DMS114 treated with DMSO at 0.1 percent for 48 hours (cell line): ENCODE data around the gene CEP131.
"Not testable (repeated sequence)": the region's sequence is repeated elsewhere in the genome, so short reads cannot be mapped to it uniquely, and the experiment has no call there.

ENCODE experiments used
- DNase-seq: peaks from one replicate; lab custom pipeline; 2025; ENCODE audit not compliant: unreplicated experiment; lab: John Stamatoyannopoulos, UW

CEP131 gene

GRCh38 chr17:81228420-81228819 is 5.7 kb upstream of the CEP131 start:
- DNase-seq, result no peak

DNA sequence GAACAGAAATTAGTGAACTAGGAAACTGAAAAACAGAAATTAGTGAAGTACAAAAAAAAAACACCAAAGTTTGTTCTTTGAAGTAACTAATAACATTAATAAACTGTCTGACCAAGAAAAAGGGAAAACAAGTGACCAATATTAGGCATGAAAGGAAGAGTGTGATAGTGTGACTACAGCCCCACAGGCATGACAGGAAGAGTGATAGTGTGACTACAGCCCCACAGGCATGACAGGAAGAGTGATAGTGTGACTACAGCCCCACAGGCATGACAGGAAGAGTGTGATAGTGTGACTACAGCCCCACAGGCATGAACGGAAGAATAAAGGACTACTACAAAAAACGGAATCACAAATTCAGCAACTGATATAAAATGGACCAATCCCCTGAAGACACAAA is 4.9 kb upstream of the CEP131 start:
- not testable (repeated sequence) for DNase-seq

DNA sequence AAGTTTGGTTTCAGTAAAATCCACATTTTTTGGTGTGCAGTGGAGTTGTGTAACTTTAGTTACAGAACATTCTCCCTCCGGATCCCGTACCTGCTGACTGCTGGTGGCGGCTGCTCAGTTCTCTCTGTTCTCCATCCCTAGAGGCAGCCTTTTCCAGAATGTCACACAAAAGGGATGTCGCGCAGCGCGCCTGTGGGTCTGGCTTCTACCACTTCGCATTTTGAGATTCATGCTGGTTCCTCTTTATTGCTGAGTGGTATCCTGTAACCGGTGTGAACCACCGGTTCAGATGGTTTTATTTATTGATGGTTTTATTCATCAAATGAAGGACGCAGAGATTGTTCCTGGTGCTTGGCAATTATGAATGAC is 981 bp upstream of the CEP131 start:
- DNase-seq, result no peak

- DNase-seq, result no peak
Measured at GRCh38 chr17:81222620-81222905, 202 bp downstream of the CEP131 start.

- DNase-seq, result no peak
Measured at GRCh38 chr17:81221842-81222619, 734 bp downstream of the CEP131 start.

GRCh38 chr17:81221371-81221841 is 1.4 kb downstream of the CEP131 start:
- no peak for DNase-seq

- no peak for DNase-seq
Measured at GRCh38 chr17:81219476-81220180, 3.1 kb downstream of the CEP131 start.

GRCh38 chr17:81218991-81219390 is 3.8 kb downstream of the CEP131 start:
- DNase-seq, result no peak

DNA sequence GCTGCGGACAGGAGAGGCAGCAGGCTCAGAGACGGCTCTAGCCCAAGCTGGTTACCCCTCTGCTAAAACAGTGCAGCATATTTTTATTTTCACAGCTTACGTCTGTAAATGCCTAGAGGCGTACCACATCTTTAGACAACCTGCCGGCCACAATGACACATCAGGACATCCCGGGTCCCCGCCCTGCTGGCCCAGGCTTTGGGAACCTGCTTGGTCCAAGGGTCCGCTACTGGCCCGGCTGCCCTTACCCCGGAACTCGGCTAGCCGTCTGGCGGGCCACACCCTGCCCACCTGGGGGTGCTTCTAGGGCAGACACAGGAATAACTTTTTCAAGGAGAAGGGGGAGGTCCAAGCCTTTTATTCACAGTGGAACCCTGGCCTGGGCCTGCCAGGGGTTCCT is 4.3 kb downstream of the CEP131 start:
- no peak for DNase-seq

- DNase-seq, result no peak
Measured at GRCh38 chr17:81217491-81217890, 5.3 kb downstream of the CEP131 start.

GRCh38 chr17:81213978-81214377 is 8.8 kb downstream of the CEP131 start:
- DNase-seq, result no peak

GRCh38 chr17:81212365-81212764 is 10.4 kb downstream of the CEP131 start:
- DNase-seq, result no peak

DNA sequence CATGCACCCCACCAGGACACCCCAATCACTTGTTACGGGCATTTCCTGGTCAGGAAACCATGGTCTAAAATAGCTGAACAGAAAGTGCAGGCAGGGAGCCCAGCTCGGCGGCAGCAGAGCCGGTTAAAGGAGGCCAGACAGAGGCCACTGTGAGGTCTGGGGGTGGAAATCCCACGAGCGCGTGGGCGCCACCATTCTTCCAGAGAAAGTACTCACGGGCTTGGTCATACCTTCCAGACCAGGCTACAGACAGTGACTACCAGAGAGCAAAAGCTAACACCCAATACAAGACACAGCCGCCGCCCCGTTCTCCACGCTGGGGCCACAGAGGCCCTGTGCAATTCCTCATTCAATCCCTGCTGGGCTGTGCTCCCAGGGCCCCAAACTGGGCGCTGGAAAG is 11.9 kb downstream of the CEP131 start:
- DNase-seq, result no peak

DNA sequence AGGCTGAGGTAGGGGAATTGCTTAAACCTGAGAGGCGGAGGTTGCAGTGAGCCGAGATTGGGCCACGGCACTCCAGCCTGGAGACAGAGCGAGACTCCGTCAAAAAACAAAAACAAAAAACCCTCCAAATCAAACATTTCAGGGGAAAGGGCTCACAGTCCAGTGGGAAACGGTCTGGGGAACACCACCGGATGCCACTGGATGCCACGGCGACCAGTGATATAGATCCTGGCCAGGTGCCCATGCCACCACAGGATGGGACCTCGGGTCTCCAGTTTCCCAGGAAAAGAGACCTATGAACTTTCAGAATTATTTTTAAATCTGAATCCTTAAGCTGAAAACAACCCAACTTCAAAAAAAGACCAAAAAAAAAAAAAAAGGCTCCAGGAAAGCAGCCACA is 12.3 kb downstream of the CEP131 start:
- DNase-seq, result no peak

GRCh38 chr17:81209141-81209540 is 13.6 kb downstream of the CEP131 start:
- no peak for DNase-seq

GRCh38 chr17:81208651-81209050 is 14.1 kb downstream of the CEP131 start:
- DNase-seq, result no peak

DNA sequence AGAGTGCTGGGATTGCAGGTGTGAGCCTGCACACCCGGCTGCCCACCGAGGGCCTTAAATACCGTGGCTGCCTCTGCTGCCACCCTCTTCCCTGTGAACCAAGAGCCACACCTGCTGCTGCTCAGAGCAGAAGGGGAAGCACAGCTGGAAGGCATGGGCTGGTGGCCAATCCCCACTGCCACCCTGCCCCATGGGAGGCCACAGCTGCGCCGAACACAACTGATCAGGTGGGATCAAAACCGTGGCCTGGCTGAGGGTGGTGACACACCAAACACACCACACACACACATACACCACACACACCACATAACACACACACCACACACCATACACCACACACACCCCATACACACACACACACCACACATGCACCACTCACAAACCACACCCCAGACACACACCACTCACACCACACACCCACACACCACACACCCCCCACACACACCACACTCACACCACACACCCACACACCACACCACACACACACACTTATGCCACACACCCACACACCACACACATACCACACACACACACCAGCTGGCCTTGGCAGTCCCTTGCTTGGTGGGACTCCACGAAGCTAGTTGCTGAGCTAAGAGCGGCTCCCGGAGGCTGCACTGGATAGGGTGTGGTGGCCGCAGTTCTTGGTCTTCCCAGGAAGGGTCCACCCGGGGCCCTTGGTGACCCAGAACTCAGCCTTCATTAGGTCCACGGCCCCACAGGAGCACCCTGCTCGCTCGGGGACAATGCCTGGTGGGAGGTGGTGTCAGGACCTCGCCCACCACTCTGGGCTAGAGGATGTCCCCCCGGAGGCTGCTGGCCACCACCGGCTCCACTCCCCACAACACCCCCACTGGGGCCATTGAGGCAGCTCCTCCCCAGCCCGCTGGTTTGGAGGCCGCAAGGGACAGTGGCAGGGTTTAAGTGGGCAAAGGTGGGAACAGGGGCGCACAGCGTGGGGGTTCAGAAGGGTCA is 14.9 kb downstream of the CEP131 start:
- DNase-seq, result no peak

DNA sequence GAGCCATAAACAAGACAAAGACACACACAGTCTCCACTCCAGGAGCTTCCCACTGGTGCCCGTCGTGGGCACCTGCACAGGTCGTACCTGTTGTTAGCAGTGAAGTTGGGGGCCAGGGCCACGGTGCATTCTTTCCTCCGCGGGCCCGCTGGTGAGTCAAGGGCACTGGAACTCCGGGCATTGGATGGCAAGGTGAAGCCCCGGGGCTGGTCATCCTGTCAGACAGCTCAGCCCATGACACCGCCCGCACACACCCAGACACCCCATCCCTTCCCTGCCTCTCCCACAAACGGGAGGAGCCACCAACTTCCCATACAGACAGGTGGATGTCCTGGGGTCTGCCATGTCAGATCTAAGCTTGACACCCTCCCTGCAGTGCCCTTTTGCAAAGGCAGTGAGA is 16.1 kb downstream of the CEP131 start:
- no peak for DNase-seq

- no peak for DNase-seq
Measured at GRCh38 chr17:81206166-81206565, 16.6 kb downstream of the CEP131 start.

GRCh38 chr17:81204578-81204977 is 18.2 kb downstream of the CEP131 start:
- no peak for DNase-seq

GRCh38 chr17:81203136-81203535 is 19.6 kb downstream of the CEP131 start:
- DNase-seq, result no peak

DNA sequence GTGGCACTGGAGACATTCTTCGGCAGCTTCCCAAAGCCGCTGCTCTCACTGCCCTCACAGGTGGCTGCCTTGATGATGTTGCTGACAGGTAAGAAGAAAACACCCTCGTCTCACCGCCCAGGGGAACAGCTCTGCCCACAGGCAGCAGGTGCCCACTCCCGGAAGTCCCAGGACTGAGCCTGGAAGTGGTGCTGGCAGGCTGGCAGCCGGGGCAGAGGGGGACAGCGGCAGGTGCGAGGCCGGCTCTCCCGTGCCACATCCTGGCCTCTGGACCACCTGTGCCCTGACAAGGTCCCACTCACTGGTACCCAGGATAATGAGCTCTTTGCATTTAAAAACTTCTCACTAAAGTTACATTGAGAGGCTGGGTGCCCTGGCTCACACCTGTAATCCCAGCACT is 20.4 kb downstream of the CEP131 start:
- no peak for DNase-seq
